PFSK-1 (cell line): ENCODE measurements around the gene TAGAP. TPM values are rescaled to one million over a fixed set of nuclear protein-coding genes. Genes with fewer than 3 reads are reported as not detected.

Experiments used
- FOXP2 ChIP-seq: optimal IDR thresholded peaks from 2 replicates; pipeline ENCODE3; 2011; ENCODE audit warnings: borderline replicate concordance, control low read depth, inconsistent platforms; ENCODE audit not compliant: insufficient read depth; ENCODE audit errors: extremely low read length, extremely low read depth
- POLR2AphosphoS5 ChIP-seq: IDR thresholded peaks from 2 replicates; pipeline ENCODE4 v1.6.1; 2012; ENCODE audit warnings: low read depth, mild to moderate bottlenecking, control low read depth, low read length, moderate library complexity
- SIN3A ChIP-seq: IDR thresholded peaks from 2 replicates; pipeline ENCODE4 v1.6.1; 2012; ENCODE audit warnings: mild to moderate bottlenecking, low read length, moderate library complexity, borderline replicate concordance; ENCODE audit not compliant: insufficient read depth
- TAF1 ChIP-seq: IDR thresholded peaks from 2 replicates; pipeline ENCODE4 v1.6.1; 2012; ENCODE audit warnings: low read length, control low read depth, borderline replicate concordance; ENCODE audit not compliant: insufficient read depth
- polyA plus RNA-seq: library from polyadenylated mRNA; unstranded; fragments of >200 nt; gene quantifications from one replicate; pipeline ENCODE4 v1.2.1, GENCODE V29; 2012; ENCODE audit warnings: low read depth, missing spikeins; ENCODE audit not compliant: insufficient read length
- TF ChIP-seq, protein P1 (sequence below), 2 experiments: IDR thresholded peaks; 2 replicates each; pipeline versions ENCODE4 v1.6.1 to v1.8.0; 2011 to 2012; ENCODE audit warnings: low read depth in 2 of 2, low read length in 2 of 2, control low read depth in 1 of 2, inconsistent platforms in 1 of 2, mild to moderate bottlenecking in 1 of 2, moderate library complexity in 1 of 2; ENCODE audit not compliant: insufficient read depth in 1 of 2

Gene TAGAP, protein sequence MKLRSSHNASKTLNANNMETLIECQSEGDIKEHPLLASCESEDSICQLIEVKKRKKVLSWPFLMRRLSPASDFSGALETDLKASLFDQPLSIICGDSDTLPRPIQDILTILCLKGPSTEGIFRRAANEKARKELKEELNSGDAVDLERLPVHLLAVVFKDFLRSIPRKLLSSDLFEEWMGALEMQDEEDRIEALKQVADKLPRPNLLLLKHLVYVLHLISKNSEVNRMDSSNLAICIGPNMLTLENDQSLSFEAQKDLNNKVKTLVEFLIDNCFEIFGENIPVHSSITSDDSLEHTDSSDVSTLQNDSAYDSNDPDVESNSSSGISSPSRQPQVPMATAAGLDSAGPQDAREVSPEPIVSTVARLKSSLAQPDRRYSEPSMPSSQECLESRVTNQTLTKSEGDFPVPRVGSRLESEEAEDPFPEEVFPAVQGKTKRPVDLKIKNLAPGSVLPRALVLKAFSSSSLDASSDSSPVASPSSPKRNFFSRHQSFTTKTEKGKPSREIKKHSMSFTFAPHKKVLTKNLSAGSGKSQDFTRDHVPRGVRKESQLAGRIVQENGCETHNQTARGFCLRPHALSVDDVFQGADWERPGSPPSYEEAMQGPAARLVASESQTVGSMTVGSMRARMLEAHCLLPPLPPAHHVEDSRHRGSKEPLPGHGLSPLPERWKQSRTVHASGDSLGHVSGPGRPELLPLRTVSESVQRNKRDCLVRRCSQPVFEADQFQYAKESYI
- polyA plus RNA-seq = not detected

DNA sequence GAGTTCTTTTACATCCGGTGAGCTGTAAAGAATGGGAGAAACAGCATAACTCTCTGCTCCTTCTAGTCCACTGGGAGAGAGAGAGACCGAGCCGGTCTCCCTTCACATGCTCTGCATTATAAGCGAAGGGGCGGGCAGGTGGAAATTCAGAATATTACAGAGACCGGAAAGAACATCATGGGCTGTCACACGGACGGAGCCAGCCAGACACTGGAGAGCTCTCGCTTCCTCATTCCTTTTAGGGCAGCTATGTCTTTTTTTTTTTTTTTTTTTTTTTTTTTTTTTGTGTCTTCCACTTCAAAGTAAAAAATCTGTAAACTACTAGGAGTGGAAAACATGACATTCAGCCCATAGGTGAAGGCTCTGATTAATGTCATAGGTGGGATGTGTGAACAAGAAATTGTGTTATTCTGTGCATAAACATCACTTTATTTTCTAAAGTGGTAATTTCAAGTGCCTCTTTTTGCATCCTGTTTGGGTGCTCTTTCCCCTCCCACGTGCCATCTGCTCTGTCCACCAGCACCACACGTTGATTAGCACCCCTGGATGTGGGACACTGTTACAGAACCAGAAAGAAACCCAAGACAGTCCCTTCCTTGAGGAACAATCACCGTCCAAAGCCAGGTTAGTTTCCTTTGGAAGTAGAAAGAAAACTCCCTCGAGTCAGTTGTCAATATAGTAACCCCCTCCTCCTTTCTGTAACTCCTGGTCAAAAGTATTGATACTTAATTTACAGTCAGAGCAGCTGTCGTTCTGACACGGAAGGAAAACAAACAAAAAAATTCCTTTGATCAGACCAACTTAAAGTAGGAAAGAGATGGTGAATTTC, at the start of gene TAGAP:
Gene TAGAP, minus strand, starts transcription at position 93 of the 829 bp plus-strand sequence. CDS start 845 bp downstream, outside the sequence.
- TF ChIP-seq, protein P1, sequence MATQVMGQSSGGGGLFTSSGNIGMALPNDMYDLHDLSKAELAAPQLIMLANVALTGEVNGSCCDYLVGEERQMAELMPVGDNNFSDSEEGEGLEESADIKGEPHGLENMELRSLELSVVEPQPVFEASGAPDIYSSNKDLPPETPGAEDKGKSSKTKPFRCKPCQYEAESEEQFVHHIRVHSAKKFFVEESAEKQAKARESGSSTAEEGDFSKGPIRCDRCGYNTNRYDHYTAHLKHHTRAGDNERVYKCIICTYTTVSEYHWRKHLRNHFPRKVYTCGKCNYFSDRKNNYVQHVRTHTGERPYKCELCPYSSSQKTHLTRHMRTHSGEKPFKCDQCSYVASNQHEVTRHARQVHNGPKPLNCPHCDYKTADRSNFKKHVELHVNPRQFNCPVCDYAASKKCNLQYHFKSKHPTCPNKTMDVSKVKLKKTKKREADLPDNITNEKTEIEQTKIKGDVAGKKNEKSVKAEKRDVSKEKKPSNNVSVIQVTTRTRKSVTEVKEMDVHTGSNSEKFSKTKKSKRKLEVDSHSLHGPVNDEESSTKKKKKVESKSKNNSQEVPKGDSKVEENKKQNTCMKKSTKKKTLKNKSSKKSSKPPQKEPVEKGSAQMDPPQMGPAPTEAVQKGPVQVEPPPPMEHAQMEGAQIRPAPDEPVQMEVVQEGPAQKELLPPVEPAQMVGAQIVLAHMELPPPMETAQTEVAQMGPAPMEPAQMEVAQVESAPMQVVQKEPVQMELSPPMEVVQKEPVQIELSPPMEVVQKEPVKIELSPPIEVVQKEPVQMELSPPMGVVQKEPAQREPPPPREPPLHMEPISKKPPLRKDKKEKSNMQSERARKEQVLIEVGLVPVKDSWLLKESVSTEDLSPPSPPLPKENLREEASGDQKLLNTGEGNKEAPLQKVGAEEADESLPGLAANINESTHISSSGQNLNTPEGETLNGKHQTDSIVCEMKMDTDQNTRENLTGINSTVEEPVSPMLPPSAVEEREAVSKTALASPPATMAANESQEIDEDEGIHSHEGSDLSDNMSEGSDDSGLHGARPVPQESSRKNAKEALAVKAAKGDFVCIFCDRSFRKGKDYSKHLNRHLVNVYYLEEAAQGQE (IDR thresholded peaks at IDR 0.05; ENCODE audit: insufficient read depth in 1 of 2, low read depth in 2 of 2, low read length in 2 of 2) = no peak
- TF ChIP-seq TAF1 (no peak), SIN3A (no peak), POLR2AphosphoS5 (no peak), FOXP2 (no peak)

DNA sequence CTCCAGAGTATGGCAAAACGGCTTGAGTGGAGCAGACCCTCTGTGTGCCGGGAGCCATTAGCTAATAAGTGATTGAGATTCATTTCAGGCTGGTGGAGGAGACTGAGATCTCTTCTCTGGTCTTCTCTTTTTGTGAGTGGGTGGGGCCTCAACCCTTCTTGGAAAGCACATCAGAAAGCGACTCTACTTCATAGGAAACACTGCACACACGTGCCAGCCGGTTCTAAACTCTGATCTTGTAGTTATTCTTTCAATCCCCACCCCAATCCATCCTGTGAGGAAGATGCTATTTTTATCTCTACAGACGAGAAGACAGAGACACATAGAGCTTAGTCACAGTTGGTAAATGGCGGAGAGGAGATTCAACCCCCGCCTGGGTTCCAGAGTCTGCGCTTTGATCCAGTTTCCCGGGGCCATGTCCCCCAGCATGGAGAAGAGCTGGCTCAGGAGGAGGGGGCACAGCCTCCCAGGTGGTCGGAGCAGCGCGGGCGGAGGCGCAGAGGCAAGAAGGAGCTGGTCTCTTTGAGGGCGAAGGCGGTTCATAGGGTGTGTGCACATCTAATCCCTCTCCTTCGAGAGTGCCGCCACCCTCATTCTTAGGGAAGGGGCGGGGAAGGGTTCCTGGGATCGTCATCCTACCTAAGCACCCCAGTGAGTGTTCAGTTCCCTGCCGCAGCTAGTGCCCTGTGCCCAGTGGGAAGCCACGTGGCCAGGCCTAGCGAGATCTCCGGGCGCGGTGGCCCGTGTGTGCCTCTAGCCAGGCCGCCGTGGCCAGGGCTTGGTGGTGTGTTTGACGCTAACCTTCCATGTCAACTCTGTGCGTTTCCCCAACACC, 49.0 kb upstream of the TAGAP start:
- TF ChIP-seq FOXP2 (no peak), TAF1 (no peak), SIN3A (no peak), POLR2AphosphoS5 (no peak)
- TF ChIP-seq, protein P1 (IDR thresholded peaks at IDR 0.05; ENCODE audit: insufficient read depth in 1 of 2, low read depth in 2 of 2, low read length in 2 of 2) = no peak

DNA sequence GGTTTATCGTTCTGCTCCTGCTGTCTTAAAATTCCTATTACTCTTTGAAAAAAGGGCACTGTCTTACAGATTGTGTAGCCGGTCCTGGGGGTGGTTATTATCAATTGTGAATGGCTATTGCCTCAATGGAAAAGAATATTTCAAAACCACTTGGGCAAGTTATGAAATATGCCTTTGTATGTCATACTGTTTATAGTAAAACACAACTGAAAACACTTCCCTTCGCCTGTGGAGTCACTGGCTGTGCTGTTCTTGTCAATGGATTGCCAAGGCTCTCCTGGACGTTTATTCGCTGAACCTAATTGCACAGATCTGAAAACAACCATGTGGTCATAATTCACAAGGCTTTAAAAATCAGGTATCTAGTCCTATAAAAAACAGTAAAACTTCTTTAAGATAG, 47.8 kb upstream of the TAGAP start:
- TF ChIP-seq SIN3A (no peak), POLR2AphosphoS5 (no peak), FOXP2 (no peak), TAF1 (no peak)
- TF ChIP-seq, protein P1 (IDR thresholded peaks at IDR 0.05; ENCODE audit: insufficient read depth in 1 of 2, low read depth in 2 of 2, low read length in 2 of 2) = no peak

DNA sequence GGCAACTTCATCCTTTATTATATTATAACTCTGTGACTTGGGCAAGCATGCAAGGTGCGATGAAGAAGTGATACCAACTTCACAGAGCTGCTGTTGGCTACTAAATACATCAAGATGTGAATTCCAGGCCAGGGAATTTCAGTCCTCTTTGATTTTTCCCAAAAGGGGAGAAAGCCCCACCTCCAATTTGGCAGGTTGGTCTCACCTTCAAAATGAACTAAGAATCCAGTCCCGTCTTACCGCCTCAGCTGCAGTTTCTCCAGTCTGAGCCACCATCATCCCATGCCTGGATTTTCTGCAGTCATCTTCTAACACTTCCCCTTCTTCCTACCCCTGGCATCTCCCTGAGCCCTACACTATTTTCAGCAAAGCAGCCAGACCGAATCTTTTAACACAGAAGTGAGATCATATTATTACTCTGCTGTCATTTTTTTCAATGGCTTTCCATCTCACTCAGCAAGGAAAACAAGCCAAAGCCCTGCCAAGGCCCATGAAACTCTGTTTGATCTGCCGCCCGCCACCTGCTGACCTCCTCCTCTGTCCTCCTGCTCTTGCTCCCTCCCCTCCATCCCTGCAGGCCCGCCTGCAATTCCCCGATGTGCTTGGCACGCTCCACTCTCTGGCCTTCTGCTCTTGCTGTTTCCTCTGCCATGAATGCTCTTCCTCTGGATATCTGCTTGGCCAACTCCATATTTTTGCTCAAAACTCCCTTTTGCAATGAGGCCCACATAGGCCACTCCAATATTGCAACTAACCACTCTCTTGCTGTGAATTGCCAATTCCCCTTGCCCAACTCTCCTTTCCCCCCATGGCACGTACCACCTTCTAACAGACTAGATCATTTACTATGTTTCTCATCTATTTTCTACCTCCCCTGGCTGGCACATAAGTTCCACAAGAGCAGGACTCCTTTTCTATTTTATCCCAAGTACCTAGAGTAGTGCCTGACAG, 46.0 kb upstream of the TAGAP start:
- TF ChIP-seq FOXP2 (no peak), POLR2AphosphoS5 (no peak)
